Fibroblast of peridontal ligament (primary cell): Measurements from ENCODE around the gene HRH1.
"Not testable (repeated sequence)": the region's sequence is repeated elsewhere in the genome, so short reads cannot be mapped to it uniquely, and the experiment has no call there.

ENCODE experiments used
- DNase-seq: peaks from one replicate; pipeline ENCODE4 v3.0.0-alpha.2; 2010; ENCODE audit errors: extremely low read depth

The HRH1 gene

GRCh38 chr3:11244121-11244677 is 89.9 kb downstream of the HRH1 start:
- DNase-seq, result peak; percentile 19

- DNase-seq, result no peak
Observed at GRCh38 chr3:11245276-11245675, 91.0 kb downstream of the HRH1 start.

GRCh38 chr3:11245827-11246662 is 91.8 kb downstream of the HRH1 start:
- no peak for DNase-seq

- no peak for DNase-seq
Observed at GRCh38 chr3:11246663-11246970, 92.3 kb downstream of the HRH1 start.

- no peak for DNase-seq
Observed at GRCh38 chr3:11247362-11247761, 93.1 kb downstream of the HRH1 start.

- no peak for DNase-seq
Observed at GRCh38 chr3:11248596-11248995, 94.3 kb downstream of the HRH1 start.

- no peak for DNase-seq
Observed at GRCh38 chr3:11250902-11251806, 96.9 kb downstream of the HRH1 start.

GRCh38 chr3:11251807-11252176 is 97.5 kb downstream of the HRH1 start:
- no peak for DNase-seq

- no peak for DNase-seq
Observed at GRCh38 chr3:11254876-11255275, 100.6 kb downstream of the HRH1 start.

- not testable (repeated sequence) for DNase-seq
Observed at GRCh38 chr3:11255537-11255936, 101.2 kb downstream of the HRH1 start.

GRCh38 chr3:11258958-11259357 is 104.7 kb downstream of the HRH1 start:
- DNase-seq, result no peak

- DNase-seq, result no peak
Observed at GRCh38 chr3:11260460-11260859, 106.2 kb downstream of the HRH1 start.

GRCh38 chr3:11269007-11269406 is 114.7 kb downstream of the HRH1 start:
- no peak for DNase-seq

- peak; percentile 95 for DNase-seq
Observed at GRCh38 chr3:11271986-11272904, 118.0 kb downstream of the HRH1 start, which contains the start of gene ATG7. TSS of gene ATG7 (plus strand) at chr3:11272397. CDS start at chr3:11298696, 26,299 bp downstream.

- DNase-seq, result peak; percentile 25
Observed at GRCh38 chr3:11272906-11273574, 118.7 kb downstream of the HRH1 start.

GRCh38 chr3:11273891-11274291 is 119.6 kb downstream of the HRH1 start:
- DNase-seq, result no peak

- no peak for DNase-seq
Observed at GRCh38 chr3:11274566-11275142, 120.4 kb downstream of the HRH1 start.

- DNase-seq, result no peak
Observed at GRCh38 chr3:11275926-11276325, 121.6 kb downstream of the HRH1 start.

- DNase-seq, result no peak
Observed at GRCh38 chr3:11276901-11277300, 122.6 kb downstream of the HRH1 start.
